GM12874 (cell line): Measurements from ENCODE around the gene SHC3.

Experiments
- CTCF ChIP-seq: IDR thresholded peaks from 2 replicates; pipeline ENCODE4 v1.5.1; 2011; ENCODE audit warnings: low read depth, mild to moderate bottlenecking, control low read depth, low read length, moderate library complexity; ENCODE audit not compliant: insufficient read depth

SHC3 gene

GRCh38 chr9:89177944-89178829 is at the start of gene SHC3:
Gene SHC3 (minus strand): TSS chr9:89178818. CDS start chr9:89178460, 358 bp downstream.
- no peak for TF ChIP-seq CTCF

GRCh38 chr9:89225991-89226471 is 47.4 kb upstream of the SHC3 start:
- no peak for TF ChIP-seq CTCF

GRCh38 chr9:89225587-89225986 is 47.0 kb upstream of the SHC3 start:
- no peak for TF ChIP-seq CTCF

- no peak for TF ChIP-seq CTCF
These were observed 46.4 kb upstream of the SHC3 start for GRCh38 chr9:89225036-89225435.

GRCh38 chr9:89224633-89225032 is 46.0 kb upstream of the SHC3 start:
- TF ChIP-seq CTCF: no peak

- TF ChIP-seq CTCF: no peak
These were observed 44.9 kb upstream of the SHC3 start for GRCh38 chr9:89223396-89223977.

GRCh38 chr9:89219637-89220036 is 41.0 kb upstream of the SHC3 start:
- TF ChIP-seq CTCF: no peak
